Uterus (tissue), 4 donors: ENCODE data around the gene ERC2. TPM values are rescaled to one million over a fixed set of nuclear protein-coding genes. Genes with fewer than 3 reads are reported as not detected.
"Not testable (repeated sequence)": the region's sequence is repeated elsewhere in the genome, so short reads cannot be mapped to it uniquely, and the experiment has no call there.

Source experiments
- DNase-seq, 2 donors: peaks; one replicate each; pipeline ENCODE4 v3.0.0-alpha.2; 2019 to 2020
- H3K27ac ChIP-seq, 2 donors: fragments of 200-600 bp; sonication (generic); 1 replicate in 1 of 2; 2 replicates in 1 of 2; pipeline ENCODE4 v1.5.1; 2016 to 2018
- H3K27me3 ChIP-seq, 2 donors: fragments of 200-600 bp; sonication (generic); one replicate each; pipeline ENCODE4 v1.5.1; 2018 to 2019; ENCODE audit warnings: control low read depth in 1 of 2
- H3K36me3 ChIP-seq, 2 donors: fragments of 200-600 bp; sonication (generic); one replicate each; pipeline ENCODE4 v1.5.1; 2019; ENCODE audit warnings: control low read depth in 1 of 2
- H3K4me1 ChIP-seq, 2 donors: fragments of 200-600 bp; sonication (generic); one replicate each; pipeline ENCODE4 v1.5.1; 2018 to 2019; ENCODE audit warnings: control low read depth in 1 of 2
- H3K4me3 ChIP-seq, 2 donors: fragments of 200-600 bp; sonication (generic); 1 replicate in 1 of 2; 2 replicates in 1 of 2; pipeline ENCODE4 v1.5.1; 2018 to 2019; ENCODE audit warnings: mild to moderate bottlenecking in 1 of 2
- H3K9me3 ChIP-seq, 2 donors: fragments of 200-600 bp; sonication (generic); one replicate each; pipeline ENCODE4 v1.5.1; 2019; ENCODE audit warnings: control low read depth in 1 of 2
- POLR2A ChIP-seq, 2 donors: fragments of 450-650 bp; IDR thresholded peaks; one replicate each; pipeline ENCODE4 v1.6.1; 2016; ENCODE audit warnings: antibody characterized with exemption in 2 of 2, mild to moderate bottlenecking in 1 of 2, moderate library complexity in 1 of 2
- intact Hi-C: fragments of 100-400 bp; cut with DNase I; formaldehyde crosslinking; loops from one replicate; pipeline ENCODE4 v1.15.1; 2023; ENCODE audit warnings: low total_unique reads
- total RNA-seq, 4 donors: library from RNA; depleted of rRNA in 3 of 4; stranded (reverse); fragments of >200 nt in 3 of 4; gene quantifications; one replicate each; pipeline versions ENCODE4 v1.1.0 to v1.2.4, GENCODE V29; 2014 to 2023
- TF ChIP-seq, protein P1 (sequence below), 4 experiments: fragments of 200-600 bp in 2 of 4; fragments of 450-650 bp in 2 of 4; sonication (generic) in 2 of 4; IDR thresholded peaks; one replicate each; pipeline ENCODE4 v1.5.1; 2016 to 2019; ENCODE audit warnings: antibody characterized with exemption in 4 of 4, mild to moderate bottlenecking in 2 of 4, moderate library complexity in 1 of 4
- donor health status: DM: yes; HTN: yes; CAD: no.

ERC2 gene
- total RNA-seq, 4 donors from 2014 or later: 1.7 to 5.5 TPM; not detected in 2

DNA sequence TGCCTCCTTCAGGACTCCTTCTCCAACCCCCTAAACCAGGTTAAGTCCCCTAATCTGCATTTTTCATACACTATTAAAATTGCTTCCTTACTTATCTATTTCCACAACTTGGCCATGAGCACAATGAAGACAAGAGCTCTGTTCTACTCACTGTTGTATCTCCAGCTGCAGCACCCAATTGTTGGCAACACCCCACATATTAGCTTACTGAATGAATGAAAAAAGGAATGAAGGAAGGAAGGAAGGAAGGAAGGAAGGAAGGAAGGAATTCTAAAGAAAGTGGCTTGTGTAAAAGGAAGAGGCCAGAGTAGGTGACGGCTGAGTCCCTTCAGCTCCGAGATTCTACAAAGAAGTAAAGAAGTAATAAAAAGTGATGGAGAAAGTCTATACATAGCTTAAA, 444.7 kb downstream of the ERC2 start:
- no peaks in the 10 kb centered on the region for H3K4me1 ChIP-seq
- no peaks in the 10 kb centered on the region for H3K27me3 ChIP-seq
- TF ChIP-seq, protein P1, sequence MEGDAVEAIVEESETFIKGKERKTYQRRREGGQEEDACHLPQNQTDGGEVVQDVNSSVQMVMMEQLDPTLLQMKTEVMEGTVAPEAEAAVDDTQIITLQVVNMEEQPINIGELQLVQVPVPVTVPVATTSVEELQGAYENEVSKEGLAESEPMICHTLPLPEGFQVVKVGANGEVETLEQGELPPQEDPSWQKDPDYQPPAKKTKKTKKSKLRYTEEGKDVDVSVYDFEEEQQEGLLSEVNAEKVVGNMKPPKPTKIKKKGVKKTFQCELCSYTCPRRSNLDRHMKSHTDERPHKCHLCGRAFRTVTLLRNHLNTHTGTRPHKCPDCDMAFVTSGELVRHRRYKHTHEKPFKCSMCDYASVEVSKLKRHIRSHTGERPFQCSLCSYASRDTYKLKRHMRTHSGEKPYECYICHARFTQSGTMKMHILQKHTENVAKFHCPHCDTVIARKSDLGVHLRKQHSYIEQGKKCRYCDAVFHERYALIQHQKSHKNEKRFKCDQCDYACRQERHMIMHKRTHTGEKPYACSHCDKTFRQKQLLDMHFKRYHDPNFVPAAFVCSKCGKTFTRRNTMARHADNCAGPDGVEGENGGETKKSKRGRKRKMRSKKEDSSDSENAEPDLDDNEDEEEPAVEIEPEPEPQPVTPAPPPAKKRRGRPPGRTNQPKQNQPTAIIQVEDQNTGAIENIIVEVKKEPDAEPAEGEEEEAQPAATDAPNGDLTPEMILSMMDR (IDR thresholded peaks at IDR 0.05): no peak
- TF ChIP-seq POLR2A (IDR thresholded peaks at IDR 0.05): no peak
- intact Hi-C loops: no loop called here
- no peak overlapping the region for H3K27ac ChIP-seq
- no peaks in the 10 kb centered on the region for H3K9me3 ChIP-seq
- no peak overlapping the region for H3K4me3 ChIP-seq
- H3K36me3 ChIP-seq: no peaks in the 10 kb centered on the region
- DNase-seq: no peak

DNA sequence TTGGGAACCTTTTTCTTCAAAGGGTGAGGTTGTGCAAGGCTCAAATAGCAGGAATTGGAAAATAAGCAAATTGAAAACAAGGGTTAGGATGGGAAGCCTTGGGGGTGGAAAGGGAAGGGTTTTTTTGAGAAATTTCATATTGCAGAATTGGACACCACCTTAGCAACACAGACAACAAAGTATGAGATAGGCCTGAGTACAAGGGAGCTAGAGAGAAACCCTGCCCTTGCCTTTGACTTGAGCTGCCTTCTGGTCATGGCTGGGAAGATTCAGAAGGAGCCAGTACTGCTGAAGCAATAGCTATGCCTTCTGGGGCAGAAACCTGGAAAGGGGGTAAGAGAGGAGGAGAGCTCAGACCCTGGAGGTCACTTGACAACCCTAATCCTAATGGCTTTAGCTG, 445.6 kb downstream of the ERC2 start:
- H3K4me1 ChIP-seq: no peaks in the 10 kb centered on the region
- intact Hi-C loops: no loop called here

DNA sequence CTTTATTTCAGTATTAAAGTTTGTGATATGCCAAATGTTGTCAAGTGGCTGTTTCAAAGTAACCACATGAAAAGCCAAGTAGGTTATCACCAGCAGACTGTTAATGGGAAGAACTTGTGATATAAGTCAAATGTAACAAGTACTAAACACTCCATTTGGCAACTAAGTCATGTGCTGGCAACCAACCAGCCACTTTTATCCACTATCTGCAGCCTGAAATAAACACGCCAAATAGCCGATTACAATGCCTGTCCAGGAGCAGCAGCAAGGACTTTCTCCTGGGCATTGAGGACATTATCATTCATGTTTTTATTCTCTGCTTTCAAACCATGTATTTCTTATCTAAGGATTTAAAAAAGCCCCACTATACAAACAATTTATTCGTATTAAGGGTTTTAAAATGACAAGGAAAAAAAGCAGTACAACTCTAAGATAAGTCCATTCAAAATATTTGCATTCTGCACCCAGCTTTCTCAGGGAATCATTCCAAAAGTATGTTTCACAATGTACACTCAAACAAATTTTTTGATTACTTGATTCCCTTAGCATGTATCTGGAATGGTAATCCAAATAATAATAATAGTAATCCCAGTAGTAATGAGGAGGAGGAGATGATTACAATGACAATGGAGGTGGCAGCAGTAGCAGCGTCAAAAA, 448.6 kb downstream of the ERC2 start:
- Histone ChIP-seq H3K4me3 (no peak overlapping the region), H3K27ac (no peak overlapping the region), H3K36me3 (no peaks in the 10 kb centered on the region), H3K4me1 (no peaks in the 10 kb centered on the region), H3K9me3 (no peaks in the 10 kb centered on the region), H3K27me3 (no peaks in the 10 kb centered on the region)
- TF ChIP-seq POLR2A (IDR thresholded peaks at IDR 0.05): no peak
- TF ChIP-seq, protein P1 (IDR thresholded peaks at IDR 0.05): no peak
- intact Hi-C loops: no loop called here
- no peak for DNase-seq

More for the DNA sequence above, 445.6 kb downstream of the ERC2 start:
- Histone ChIP-seq H3K27me3 (no peaks in the 10 kb centered on the region), H3K27ac (no peak overlapping the region), H3K36me3 (no peaks in the 10 kb centered on the region), H3K4me3 (no peak overlapping the region), H3K9me3 (no peaks in the 10 kb centered on the region)
- TF ChIP-seq POLR2A (IDR thresholded peaks at IDR 0.05): no peak
- TF ChIP-seq, protein P1 (IDR thresholded peaks at IDR 0.05): no peak
- no peak for DNase-seq

DNA sequence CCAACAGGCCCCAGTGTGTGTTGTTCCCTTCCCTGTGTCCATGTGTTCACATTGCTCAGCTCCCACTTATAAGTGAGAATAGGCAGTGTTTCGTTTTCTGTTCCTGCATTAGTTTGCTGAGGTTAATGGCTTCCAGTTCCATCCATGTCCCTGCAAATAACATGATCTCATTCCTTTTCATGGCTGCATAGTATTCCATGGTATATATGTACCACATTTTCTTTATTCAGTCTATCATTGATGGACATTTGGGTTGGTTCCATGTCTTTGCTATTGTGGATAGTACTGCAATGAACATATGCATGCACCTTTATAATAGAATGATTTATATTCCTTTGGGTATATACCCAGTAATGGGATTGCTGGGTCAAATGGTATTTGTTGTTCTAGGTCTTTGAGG, 452.9 kb downstream of the ERC2 start:
- H3K4me3 ChIP-seq, H3K36me3 ChIP-seq, H3K27ac ChIP-seq, intact Hi-C loops, H3K9me3 ChIP-seq, H3K27me3 ChIP-seq, DNase-seq, H3K4me1 ChIP-seq: not testable (repeated sequence)

DNA sequence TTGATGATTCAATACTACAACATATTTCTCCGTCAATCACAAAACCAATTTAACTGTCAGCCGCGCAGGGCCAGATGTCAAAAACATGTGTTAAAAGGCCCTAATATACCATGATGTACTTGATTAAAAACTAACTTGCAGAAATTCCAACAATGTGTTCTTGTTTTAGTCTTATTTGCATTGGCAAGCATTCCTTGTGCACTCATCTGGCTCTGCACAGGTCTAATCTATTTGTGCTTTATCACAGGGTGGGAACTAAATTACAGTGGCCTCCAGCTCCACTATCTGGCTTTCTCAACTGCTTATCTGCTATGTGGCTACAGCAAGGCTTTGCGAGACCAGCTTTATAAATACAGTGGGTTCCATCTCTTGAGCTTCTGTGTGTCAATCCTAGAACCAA, 455.5 kb downstream of the ERC2 start:
- TF ChIP-seq, protein P1 (IDR thresholded peaks at IDR 0.05): no peak
- TF ChIP-seq POLR2A (IDR thresholded peaks at IDR 0.05): no peak
- no peak overlapping the region for H3K4me3 ChIP-seq
- H3K36me3 ChIP-seq: no peaks in the 10 kb centered on the region
- no peaks in the 10 kb centered on the region for H3K4me1 ChIP-seq
- H3K27me3 ChIP-seq: no peaks in the 10 kb centered on the region
- intact Hi-C loops: no loop called here
- H3K9me3 ChIP-seq: no peaks in the 10 kb centered on the region
- no peak overlapping the region for H3K27ac ChIP-seq
- DNase-seq: no peak
